ENCODE data around the gene MYF5.

Gene MYF5

GRCh38 chr12:80692114-80692513, 24.6 kb upstream of the MYF5 start:
- Histone ChIP-seq H3K9ac (ENCODE audit: low read depth, low read length) (no peak overlapping the region), H3K4me1 (ENCODE audit: insufficient read depth, low read length) (no peaks in the 10 kb centered on the region), H3K4me3 (ENCODE audit: low read length) (no peak overlapping the region), H3K27ac (ENCODE audit: low read depth, low read length) (no peak overlapping the region), H3K9me3 (ENCODE audit: insufficient read depth, low read depth, low read length) (no peaks in the 10 kb centered on the region), H3K27me3 (ENCODE audit: insufficient read depth, low read length) (no peaks in the 10 kb centered on the region), H3K36me3 (ENCODE audit: insufficient read depth, low read length) (no peaks in the 10 kb centered on the region)
- WGBS = 71% methylated on average over 1 of the region's 1 CpG

GRCh38 chr12:80697270-80697887, 19.3 kb upstream of the MYF5 start:
- Histone ChIP-seq H3K9me3 (ENCODE audit: insufficient read depth, low read depth, low read length) (no peaks in the 10 kb centered on the region), H3K27me3 (ENCODE audit: insufficient read depth, low read length) (peaks cover 6% of the 10 kb centered on the region; the same call in 1 of the 2 replicates), H3K27ac (ENCODE audit: low read depth, low read length) (no peak overlapping the region), H3K9ac (ENCODE audit: low read depth, low read length) (no peak overlapping the region), H3K36me3 (ENCODE audit: insufficient read depth, low read length) (no peaks in the 10 kb centered on the region), H3K4me3 (ENCODE audit: low read length) (no peak overlapping the region), H3K4me1 (ENCODE audit: insufficient read depth, low read length) (no peaks in the 10 kb centered on the region)
- WGBS = 88% methylated on average over 1 of the region's 2 CpGs

DNA sequence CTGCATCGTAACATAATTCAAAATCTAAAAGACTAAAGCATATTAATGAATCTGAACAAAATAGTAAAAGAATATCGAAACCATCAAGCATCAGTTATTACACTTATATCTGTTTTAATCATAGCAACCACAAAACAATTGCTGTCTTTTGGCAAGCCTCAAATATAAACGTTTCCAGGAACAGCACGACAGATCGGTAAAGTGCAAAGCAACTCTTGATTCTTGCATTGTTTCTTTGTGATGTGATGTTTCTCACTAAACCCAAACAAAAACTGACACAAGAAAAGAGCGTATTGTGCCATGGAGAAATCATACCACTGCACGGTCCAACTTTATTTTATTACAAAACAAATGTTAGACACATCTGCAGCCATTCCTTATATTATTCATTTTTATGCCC, 18.5 kb upstream of the MYF5 start:
- Histone ChIP-seq H3K27me3 (ENCODE audit: insufficient read depth, low read length) (peaks cover 8% of the 10 kb centered on the region; the same call in 1 of the 2 replicates), H3K9me3 (ENCODE audit: insufficient read depth, low read depth, low read length) (no peaks in the 10 kb centered on the region), H3K4me3 (ENCODE audit: low read length) (no peak overlapping the region), H3K9ac (ENCODE audit: low read depth, low read length) (no peak overlapping the region), H3K4me1 (ENCODE audit: insufficient read depth, low read length) (peaks cover 8% of the 10 kb centered on the region), H3K27ac (ENCODE audit: low read depth, low read length) (no peak overlapping the region), H3K36me3 (ENCODE audit: insufficient read depth, low read length) (no peaks in the 10 kb centered on the region)
- WGBS = 92% methylated on average over 6 of the region's 7 CpGs

DNA sequence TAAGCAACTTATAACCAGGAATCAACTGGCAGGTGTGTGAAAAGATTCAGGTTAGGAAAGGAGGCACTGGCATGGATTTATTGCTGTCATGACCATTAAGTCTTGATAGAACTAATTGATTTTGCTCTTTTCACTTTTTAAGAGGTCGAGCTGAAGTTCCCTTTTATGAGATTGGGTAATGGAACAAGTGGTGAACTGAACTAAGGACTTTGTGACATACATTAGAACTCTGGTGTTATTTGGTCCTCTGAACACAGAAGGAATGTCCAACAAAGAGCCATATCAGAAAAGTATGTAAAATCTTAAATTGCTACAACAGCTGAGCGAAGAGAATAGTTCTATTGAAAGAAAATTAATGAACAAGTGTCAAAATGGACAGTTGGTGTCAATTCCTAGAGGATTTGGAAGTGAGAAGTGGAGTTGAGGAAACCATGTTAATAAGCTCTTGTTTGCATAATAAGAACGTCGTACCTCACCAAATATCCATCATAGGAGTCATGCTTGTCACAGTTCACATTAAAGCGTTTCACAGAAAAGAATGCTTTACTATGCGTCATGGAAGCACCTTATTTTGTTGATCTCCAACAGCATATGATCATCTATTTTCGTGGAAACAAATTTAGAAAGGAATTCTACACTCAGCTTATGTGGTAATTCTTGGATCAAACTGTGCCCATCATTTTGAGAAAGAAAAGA, 17.7 kb upstream of the MYF5 start:
- H3K36me3 ChIP-seq (ENCODE audit: insufficient read depth, low read length) = no peaks in the 10 kb centered on the region
- 87% methylated on average over 7 of the region's 7 CpGs for whole genome bisulfite sequencing

GRCh38 chr12:80700327-80700726, 16.4 kb upstream of the MYF5 start:
- Histone ChIP-seq H3K27ac (ENCODE audit: low read depth, low read length) (no peak overlapping the region), H3K4me3 (ENCODE audit: low read length) (no peak overlapping the region)
- 89% methylated on average over 2 of the region's 2 CpGs for WGBS

More for the DNA sequence above, 17.7 kb upstream of the MYF5 start:
- Histone ChIP-seq H3K27ac (ENCODE audit: low read depth, low read length) (no peak overlapping the region), H3K4me3 (ENCODE audit: low read length) (no peak overlapping the region), H3K9ac (ENCODE audit: low read depth, low read length) (no peak overlapping the region), H3K27me3 (ENCODE audit: insufficient read depth, low read length) (peaks cover 10% of the 10 kb centered on the region; the same call in 1 of the 2 replicates), H3K4me1 (ENCODE audit: insufficient read depth, low read length) (peaks cover 10% of the 10 kb centered on the region), H3K9me3 (ENCODE audit: insufficient read depth, low read depth, low read length) (no peaks in the 10 kb centered on the region)

DNA sequence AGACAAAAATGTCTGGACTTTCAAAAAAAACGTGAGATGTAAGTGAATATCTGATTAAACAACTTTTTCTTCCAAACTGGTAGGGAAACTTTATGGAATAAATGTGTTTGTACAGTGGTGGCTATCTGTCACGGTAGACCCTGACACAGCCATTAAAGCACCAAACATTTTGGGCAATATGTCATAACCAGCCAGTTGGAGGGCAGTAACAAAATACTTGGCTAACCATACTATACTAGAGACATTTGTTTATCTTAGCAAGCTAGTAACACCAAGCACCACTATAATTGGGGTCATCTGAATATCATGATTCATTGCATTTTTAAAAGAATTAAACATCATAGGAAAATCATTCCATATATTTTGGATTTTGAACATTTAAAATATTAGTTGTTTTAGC, 15.3 kb upstream of the MYF5 start:
- Histone ChIP-seq H3K36me3 (ENCODE audit: insufficient read depth, low read length) (no peaks in the 10 kb centered on the region), H3K27me3 (ENCODE audit: insufficient read depth, low read length) (peaks cover 34% of the 10 kb centered on the region), H3K9me3 (ENCODE audit: insufficient read depth, low read depth, low read length) (no peaks in the 10 kb centered on the region), H3K4me1 (ENCODE audit: insufficient read depth, low read length) (peaks cover 11% of the 10 kb centered on the region), H3K4me3 (ENCODE audit: low read length) (no peak overlapping the region), H3K9ac (ENCODE audit: low read depth, low read length) (no peak overlapping the region), H3K27ac (ENCODE audit: low read depth, low read length) (no peak overlapping the region)
- 100% methylated on average over 1 of the region's 2 CpGs for WGBS

More at GRCh38 chr12:80700327-80700726, 16.4 kb upstream of the MYF5 start:
- H3K4me1 ChIP-seq (ENCODE audit: insufficient read depth, low read length) = peaks cover 11% of the 10 kb centered on the region
- H3K9me3 ChIP-seq (ENCODE audit: insufficient read depth, low read depth, low read length) = no peaks in the 10 kb centered on the region
- no peaks in the 10 kb centered on the region for H3K36me3 ChIP-seq (ENCODE audit: insufficient read depth, low read length)
- H3K27me3 ChIP-seq (ENCODE audit: insufficient read depth, low read length) = peaks cover 24% of the 10 kb centered on the region
- H3K9ac ChIP-seq (ENCODE audit: low read depth, low read length) = no peak overlapping the region

- Histone ChIP-seq H3K9ac (ENCODE audit: low read depth, low read length) (no peak overlapping the region), H3K4me1 (ENCODE audit: insufficient read depth, low read length) (peaks cover 18% of the 10 kb centered on the region), H3K27ac (ENCODE audit: low read depth, low read length) (no peak overlapping the region), H3K4me3 (ENCODE audit: low read length) (no peak overlapping the region), H3K27me3 (ENCODE audit: insufficient read depth, low read length) (peaks cover 52% of the 10 kb centered on the region), H3K9me3 (ENCODE audit: insufficient read depth, low read depth, low read length) (no peaks in the 10 kb centered on the region), H3K36me3 (ENCODE audit: insufficient read depth, low read length) (no peaks in the 10 kb centered on the region)
- 67% methylated on average over 11 of the region's 12 CpGs for WGBS
These were observed 13.6 kb upstream of the MYF5 start for GRCh38 chr12:80702889-80703805.

- Histone ChIP-seq H3K9me3 (ENCODE audit: insufficient read depth, low read depth, low read length) (no peaks in the 10 kb centered on the region), H3K4me1 (ENCODE audit: insufficient read depth, low read length) (peaks cover 27% of the 10 kb centered on the region), H3K9ac (ENCODE audit: low read depth, low read length) (no peak overlapping the region), H3K4me3 (ENCODE audit: low read length) (no peak overlapping the region), H3K27ac (ENCODE audit: low read depth, low read length) (no peak overlapping the region), H3K27me3 (ENCODE audit: insufficient read depth, low read length) (peaks cover 58% of the 10 kb centered on the region), H3K36me3 (ENCODE audit: insufficient read depth, low read length) (no peaks in the 10 kb centered on the region)
- WGBS = 86% methylated on average over 1 of the region's 2 CpGs
These were observed 12.3 kb upstream of the MYF5 start for GRCh38 chr12:80704420-80704819.

DNA sequence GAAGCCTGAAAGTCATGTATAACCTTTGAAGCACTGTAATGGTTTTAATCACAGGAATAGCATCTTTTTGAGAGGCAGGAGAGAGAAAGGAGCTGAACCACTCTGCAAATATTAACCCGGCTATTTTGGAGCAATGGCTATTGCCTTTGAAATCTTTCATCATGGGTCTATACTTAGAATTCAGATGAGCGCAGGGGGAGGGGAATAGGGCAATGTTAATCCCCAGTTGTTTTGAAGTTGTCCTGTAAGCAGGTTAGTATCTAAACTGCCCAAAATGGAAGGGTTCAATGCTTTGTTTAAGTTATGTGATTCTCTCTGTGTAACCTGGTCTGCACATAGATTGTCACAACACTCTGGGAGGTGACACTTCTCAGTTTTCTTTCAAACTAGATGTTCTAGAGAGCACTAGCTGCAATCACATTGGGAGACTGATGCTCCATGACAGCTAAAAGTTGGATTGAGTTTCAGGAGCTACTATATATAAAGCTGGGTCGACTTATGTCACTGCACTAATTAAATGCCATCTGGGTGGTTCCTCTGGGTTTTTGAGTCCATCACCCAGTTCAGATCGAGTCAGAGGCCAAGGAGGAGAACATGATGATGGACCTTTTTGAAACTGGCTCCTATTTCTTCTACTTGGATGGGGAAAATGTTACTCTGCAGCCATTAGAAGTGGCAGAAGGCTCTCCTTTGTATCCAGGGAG, 9.4 kb upstream of the MYF5 start, which contains the start of gene MYF6:
Gene MYF6, plus strand, starts transcription at position 509 of the 704 bp plus-strand sequence. Its CDS starts 86 bp downstream, at position 595.
- Histone ChIP-seq H3K27me3 (ENCODE audit: insufficient read depth, low read length) (peaks cover 87% of the 10 kb centered on the region), H3K36me3 (ENCODE audit: insufficient read depth, low read length) (no peaks in the 10 kb centered on the region), H3K4me1 (ENCODE audit: insufficient read depth, low read length) (peaks cover 41% of the 10 kb centered on the region), H3K9ac (ENCODE audit: low read depth, low read length) (no peak within 1 kb of the TSS), H3K27ac (ENCODE audit: low read depth, low read length) (no peak within 1 kb of the TSS), H3K9me3 (ENCODE audit: insufficient read depth, low read depth, low read length) (no peaks in the 10 kb centered on the region), H3K4me3 (ENCODE audit: low read length) (peak within 1 kb of the TSS; percentile 43)
- WGBS = 81% methylated on average over 4 of the region's 4 CpGs

DNA sequence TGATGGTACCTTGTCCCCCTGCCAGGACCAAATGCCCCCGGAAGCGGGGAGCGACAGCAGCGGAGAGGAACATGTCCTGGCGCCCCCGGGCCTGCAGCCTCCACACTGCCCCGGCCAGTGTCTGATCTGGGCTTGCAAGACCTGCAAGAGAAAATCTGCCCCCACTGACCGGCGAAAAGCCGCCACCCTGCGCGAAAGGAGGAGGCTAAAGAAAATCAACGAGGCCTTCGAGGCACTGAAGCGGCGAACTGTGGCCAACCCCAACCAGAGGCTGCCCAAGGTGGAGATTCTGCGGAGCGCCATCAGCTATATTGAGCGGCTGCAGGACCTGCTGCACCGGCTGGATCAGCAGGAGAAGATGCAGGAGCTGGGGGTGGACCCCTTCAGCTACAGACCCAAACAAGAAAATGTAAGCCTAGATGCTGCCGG, 8.9 kb upstream of the MYF5 start:
- Histone ChIP-seq H3K27me3 (ENCODE audit: insufficient read depth, low read length) (peaks cover 91% of the 10 kb centered on the region), H3K9me3 (ENCODE audit: insufficient read depth, low read depth, low read length) (no peaks in the 10 kb centered on the region), H3K27ac (ENCODE audit: low read depth, low read length) (no peak overlapping the region), H3K4me3 (ENCODE audit: low read length) (peak overlapping the region; percentile 43), H3K4me1 (ENCODE audit: insufficient read depth, low read length) (peaks cover 43% of the 10 kb centered on the region), H3K36me3 (ENCODE audit: insufficient read depth, low read length) (no peaks in the 10 kb centered on the region), H3K9ac (ENCODE audit: low read depth, low read length) (no peak overlapping the region)
- 27% methylated on average over 21 of the region's 21 CpGs for whole genome bisulfite sequencing
